ENCODE measurements around the gene PASK. TPM values are rescaled to one million over a fixed set of nuclear protein-coding genes. Genes with fewer than 3 reads are reported as not detected.

The PASK gene
- total and polyA plus RNA-seq, 9 of the 15 experiments (the other 6 are each of a cell fraction or from before 2014, with no cell fraction given), result 1.5 to 30.3 (median 9.9) TPM

- H3K27me3 ChIP-seq (ENCODE audit: control insufficient read depth in 2 of 2, insufficient read depth in 2 of 2, low read length in 2 of 2), result no peaks in the 10 kb centered on the region
- in situ Hi-C loops (cut with MboI) (no loop called here), intact Hi-C loops (cut with micrococcal nuclease) (no loop called here)
- ChIA-PET POLR2A (interaction anchor here (1.0 kb wide), 1 partner anchor 16 kb away, joined by 3 read pairs; no protein-coding TSS in a partner anchor), CTCF (ENCODE audit: low intra/inter-chr PET ratio) (no interaction called here)
- no peaks in the 10 kb centered on the region for H3K9me3 ChIP-seq (replicated peaks; ENCODE audit: control insufficient read depth, insufficient read depth, low read depth, low read length)
- H3K27ac ChIP-seq (ENCODE audit: extremely low read depth, low read depth, low read length), result no peak overlapping the region
- H3K4me1 ChIP-seq (replicated peaks in 1 of 2; ENCODE audit: control insufficient read depth in 2 of 2, insufficient read depth in 2 of 2, low read length in 2 of 2), result no peaks in the 10 kb centered on the region
- H3K9me1 ChIP-seq (ENCODE audit: control insufficient read depth, insufficient read depth, low read length), result no peaks in the 10 kb centered on the region
- WGBS (ENCODE audit: insufficient coverage, low coverage, missing lambda C conversion rate), result 92% methylated on average over 7 of the region's 7 CpGs
- BruUV-seq (replicated peaks), result no TSS peak
- DNase-seq (ENCODE audit: extremely low read depth in 1 of 4, low spot score in 3 of 4) (no peak), FAIRE-seq (no peak), ATAC-seq (no peak)
- no peak overlapping the region for H3K4me3 ChIP-seq
- no peak overlapping the region for H2AFZ ChIP-seq (ENCODE audit: low read depth, low read length)
- H4K20me1 ChIP-seq (replicated peaks; ENCODE audit: control insufficient read depth, insufficient read depth, low read length), result no peaks in the 10 kb centered on the region
- no peak overlapping the region for H3K9ac ChIP-seq (ENCODE audit: insufficient read depth in 1 of 2, low read depth in 2 of 2, low read length in 2 of 2)
- peaks cover 4% of the 10 kb centered on the region; the same call in 1 of the 3 replicates for H3K79me2 ChIP-seq (ENCODE audit: control insufficient read depth, insufficient read depth, low read length)
- H3K4me2 ChIP-seq (ENCODE audit: insufficient read depth, low read length), result no peak overlapping the region
- no peak for TF ChIP-seq ZKSCAN3 (CRISPR knock-in tag; IDR thresholded peaks at IDR 0.05)
- TF ChIP-seq ZNF586 (CRISPR knock-in tag; conservative IDR thresholded peaks at IDR 0.05), result no peak
- no peak for TF ChIP-seq ETV5 (CRISPR knock-in tag; IDR thresholded peaks at IDR 0.05; ENCODE audit: low read depth)
- TF ChIP-seq C11orf30 (IDR thresholded peaks at IDR 0.05; ENCODE audit: low read depth), result no peak
- no peak for TF ChIP-seq GATAD2B (IDR thresholded peaks at IDR 0.05; ENCODE audit: borderline replicate concordance)
- TF ChIP-seq E2F1 (CRISPR knock-in tag; IDR thresholded peaks at IDR 0.05), result no peak
- TF ChIP-seq ZNF512 (tag; IDR thresholded peaks at IDR 0.05), result no peak
- TF ChIP-seq HDAC6 (IDR thresholded peaks at IDR 0.05; ENCODE audit: low read depth, low read length), result no peak
- no peak for TF ChIP-seq ELK3 (CRISPR knock-in tag; IDR thresholded peaks at IDR 0.05)
- no peak for TF ChIP-seq KDM1A (IDR thresholded peaks at IDR 0.05)
- TF ChIP-seq SREBF1 (IDR thresholded peaks at IDR 0.05; ENCODE audit: borderline replicate concordance, low read depth, low read length), result no peak
- TF ChIP-seq, protein P1, sequence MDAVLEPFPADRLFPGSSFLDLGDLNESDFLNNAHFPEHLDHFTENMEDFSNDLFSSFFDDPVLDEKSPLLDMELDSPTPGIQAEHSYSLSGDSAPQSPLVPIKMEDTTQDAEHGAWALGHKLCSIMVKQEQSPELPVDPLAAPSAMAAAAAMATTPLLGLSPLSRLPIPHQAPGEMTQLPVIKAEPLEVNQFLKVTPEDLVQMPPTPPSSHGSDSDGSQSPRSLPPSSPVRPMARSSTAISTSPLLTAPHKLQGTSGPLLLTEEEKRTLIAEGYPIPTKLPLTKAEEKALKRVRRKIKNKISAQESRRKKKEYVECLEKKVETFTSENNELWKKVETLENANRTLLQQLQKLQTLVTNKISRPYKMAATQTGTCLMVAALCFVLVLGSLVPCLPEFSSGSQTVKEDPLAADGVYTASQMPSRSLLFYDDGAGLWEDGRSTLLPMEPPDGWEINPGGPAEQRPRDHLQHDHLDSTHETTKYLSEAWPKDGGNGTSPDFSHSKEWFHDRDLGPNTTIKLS (IDR thresholded peaks at IDR 0.05; ENCODE audit: borderline replicate concordance, low read depth), result no peak
- TF ChIP-seq MTA1 (IDR thresholded peaks at IDR 0.05; ENCODE audit: borderline replicate concordance), result no peak
- no peak for TF ChIP-seq TFAM (CRISPR knock-in tag; conservative IDR thresholded peaks at IDR 0.05)
- peaks cover 73% of the 10 kb centered on the region; the same call in 2 of the 3 replicates for H3K36me3 ChIP-seq (ENCODE audit: control insufficient read depth, insufficient read depth, low read length)
Observed at GRCh38 chr2:241094172-241094571, 55.1 kb downstream of the PASK start.
